ENCODE measurements around the gene PDZRN4.

GRCh38 chr12:41325336-41325735 is 137.2 kb downstream of the PDZRN4 start:
- TF ChIP-seq, protein P1, sequence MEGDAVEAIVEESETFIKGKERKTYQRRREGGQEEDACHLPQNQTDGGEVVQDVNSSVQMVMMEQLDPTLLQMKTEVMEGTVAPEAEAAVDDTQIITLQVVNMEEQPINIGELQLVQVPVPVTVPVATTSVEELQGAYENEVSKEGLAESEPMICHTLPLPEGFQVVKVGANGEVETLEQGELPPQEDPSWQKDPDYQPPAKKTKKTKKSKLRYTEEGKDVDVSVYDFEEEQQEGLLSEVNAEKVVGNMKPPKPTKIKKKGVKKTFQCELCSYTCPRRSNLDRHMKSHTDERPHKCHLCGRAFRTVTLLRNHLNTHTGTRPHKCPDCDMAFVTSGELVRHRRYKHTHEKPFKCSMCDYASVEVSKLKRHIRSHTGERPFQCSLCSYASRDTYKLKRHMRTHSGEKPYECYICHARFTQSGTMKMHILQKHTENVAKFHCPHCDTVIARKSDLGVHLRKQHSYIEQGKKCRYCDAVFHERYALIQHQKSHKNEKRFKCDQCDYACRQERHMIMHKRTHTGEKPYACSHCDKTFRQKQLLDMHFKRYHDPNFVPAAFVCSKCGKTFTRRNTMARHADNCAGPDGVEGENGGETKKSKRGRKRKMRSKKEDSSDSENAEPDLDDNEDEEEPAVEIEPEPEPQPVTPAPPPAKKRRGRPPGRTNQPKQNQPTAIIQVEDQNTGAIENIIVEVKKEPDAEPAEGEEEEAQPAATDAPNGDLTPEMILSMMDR (IDR thresholded peaks at IDR 0.05) = no peak
- TF ChIP-seq POLR2A (IDR thresholded peaks at IDR 0.05) = no peak

Data from thyroid gland (tissue), 4 donors.